ENCODE data around the gene RAPGEF5. TPM values are rescaled to one million over a fixed set of nuclear protein-coding genes. Genes with fewer than 3 reads are reported as not detected.
A peak's percentile ranks its signal among the peaks of the same experiment; 100 is the strongest.

The RAPGEF5 gene
- total RNA-seq, 1 donor from 2014 or later, result 0.70 TPM

DNA sequence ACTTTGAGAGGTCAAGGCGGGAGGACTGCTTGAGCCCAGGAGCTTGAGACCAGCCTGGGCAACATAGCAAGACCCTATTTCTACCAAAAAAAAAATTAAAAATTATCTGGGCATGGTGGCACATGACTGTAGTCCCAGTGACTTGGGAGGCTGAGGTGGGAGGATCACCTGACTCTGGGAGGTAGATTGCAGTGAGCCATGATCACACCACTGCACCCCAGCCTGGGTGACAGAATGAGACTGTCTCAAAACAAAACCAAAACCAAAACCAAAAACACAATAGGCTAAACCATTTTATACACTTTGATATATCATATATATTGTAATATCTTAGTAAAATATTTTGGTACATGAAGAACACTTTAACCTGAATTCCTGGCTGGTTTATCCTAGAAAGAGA is 101.6 kb downstream of the RAPGEF5 start:
- Mint-ChIP-seq H3K36me3 (ENCODE audit: low read depth) (no peaks in the 10 kb centered on the region), H3K9me3 (no peaks in the 10 kb centered on the region), H3K27ac (no peak overlapping the region), H3K4me3 (no peak overlapping the region), H3K4me1 (ENCODE audit: low read depth) (peaks cover 7% of the 10 kb centered on the region), H3K27me3 (ENCODE audit: insufficient read depth) (peaks cover 13% of the 10 kb centered on the region)
- DNase-seq (ENCODE audit: low spot score), result peak; percentile 4
- intact Hi-C loops (cut with micrococcal nuclease), result no loop called here

DNA sequence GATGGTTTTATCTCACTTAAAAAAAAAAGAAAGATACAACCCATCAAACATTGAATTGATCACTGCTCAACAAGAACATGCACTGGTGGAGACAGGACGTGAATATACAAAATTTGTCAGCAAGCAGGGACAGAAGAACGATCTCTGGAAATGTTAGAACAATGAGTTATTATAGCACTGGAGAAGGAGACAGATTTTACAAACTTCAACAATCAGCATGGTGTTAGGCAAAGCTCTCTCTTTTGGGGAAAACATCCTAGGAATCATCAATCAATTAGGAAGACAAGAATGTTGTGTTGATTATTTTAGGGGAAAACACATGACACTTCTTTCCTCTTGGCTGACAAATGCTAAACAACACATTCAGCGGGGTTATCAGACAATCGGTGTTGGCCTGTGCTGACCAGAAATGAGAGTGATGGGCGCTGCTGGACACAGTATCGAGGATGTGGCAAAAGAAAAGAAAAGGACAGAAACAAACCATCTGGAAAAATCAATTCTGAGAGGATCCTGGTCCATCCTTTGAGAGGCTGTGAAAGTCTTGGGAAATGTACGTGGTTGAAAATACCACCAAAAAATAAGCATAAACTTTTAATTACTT is 103.9 kb downstream of the RAPGEF5 start:
- Mint-ChIP-seq H3K4me1 (ENCODE audit: low read depth) (peaks cover 7% of the 10 kb centered on the region), H3K27ac (no peak overlapping the region), H3K27me3 (ENCODE audit: insufficient read depth) (peaks cover 11% of the 10 kb centered on the region), H3K4me3 (no peak overlapping the region), H3K36me3 (ENCODE audit: low read depth) (no peaks in the 10 kb centered on the region), H3K9me3 (no peaks in the 10 kb centered on the region)
- DNase-seq (ENCODE audit: low spot score), result no peak
- intact Hi-C loops (cut with micrococcal nuclease), result no loop called here

DNA sequence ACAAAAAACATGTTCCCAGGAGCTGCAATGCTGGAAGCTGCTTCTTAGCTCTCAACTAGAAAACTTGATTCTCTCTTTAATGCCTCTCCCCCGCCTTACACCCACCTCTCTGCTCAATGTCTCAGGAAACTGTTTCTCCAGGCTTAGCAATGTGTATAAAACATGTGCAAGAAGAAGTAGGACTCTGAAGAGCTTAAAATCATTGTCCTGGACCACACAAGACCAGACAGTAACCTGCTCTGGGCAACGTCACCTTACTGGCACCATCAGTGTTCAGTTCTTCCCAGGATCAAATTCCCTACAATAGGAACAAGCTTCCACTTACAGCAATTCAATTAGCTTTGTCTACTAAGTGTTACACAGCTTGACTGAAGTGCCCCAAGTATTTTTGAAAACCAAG is 104.9 kb downstream of the RAPGEF5 start:
- Mint-ChIP-seq H3K36me3 (ENCODE audit: low read depth) (no peaks in the 10 kb centered on the region), H3K27me3 (ENCODE audit: insufficient read depth) (peaks cover 11% of the 10 kb centered on the region), H3K4me3 (no peak overlapping the region), H3K9me3 (no peaks in the 10 kb centered on the region), H3K4me1 (ENCODE audit: low read depth) (peaks cover 7% of the 10 kb centered on the region), H3K27ac (no peak overlapping the region)
- intact Hi-C loops (cut with micrococcal nuclease), result no loop called here
- DNase-seq (ENCODE audit: low spot score), result no peak

DNA sequence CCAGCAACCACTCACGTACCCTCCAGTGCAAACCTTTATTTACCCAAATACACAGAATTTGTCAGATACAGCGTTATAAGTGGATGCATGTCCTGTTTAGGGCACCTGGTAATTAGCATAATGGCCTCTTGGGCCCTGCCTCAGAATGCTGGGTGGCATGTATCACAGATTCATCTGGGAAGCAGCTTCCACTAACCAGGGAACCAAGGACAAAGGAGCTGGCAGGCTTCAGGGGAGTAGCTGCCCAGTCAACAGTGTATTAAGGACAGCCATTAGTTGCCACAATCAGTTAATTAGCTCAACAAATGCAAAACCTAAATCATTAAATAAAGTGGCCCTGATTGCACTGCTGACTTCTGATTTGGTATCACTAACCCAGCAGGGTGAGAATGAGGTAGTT is 105.7 kb downstream of the RAPGEF5 start:
- intact Hi-C loops (cut with micrococcal nuclease), result no loop called here
- no peak overlapping the region for H3K4me3 Mint-ChIP-seq
- peaks cover 7% of the 10 kb centered on the region for H3K4me1 Mint-ChIP-seq (ENCODE audit: low read depth)
- H3K9me3 Mint-ChIP-seq, result peaks cover 4% of the 10 kb centered on the region
- peaks cover 16% of the 10 kb centered on the region for H3K27me3 Mint-ChIP-seq (ENCODE audit: insufficient read depth)
- no peak for DNase-seq (ENCODE audit: low spot score)
- H3K27ac Mint-ChIP-seq, result no peak overlapping the region
- H3K36me3 Mint-ChIP-seq (ENCODE audit: low read depth), result no peaks in the 10 kb centered on the region

DNA sequence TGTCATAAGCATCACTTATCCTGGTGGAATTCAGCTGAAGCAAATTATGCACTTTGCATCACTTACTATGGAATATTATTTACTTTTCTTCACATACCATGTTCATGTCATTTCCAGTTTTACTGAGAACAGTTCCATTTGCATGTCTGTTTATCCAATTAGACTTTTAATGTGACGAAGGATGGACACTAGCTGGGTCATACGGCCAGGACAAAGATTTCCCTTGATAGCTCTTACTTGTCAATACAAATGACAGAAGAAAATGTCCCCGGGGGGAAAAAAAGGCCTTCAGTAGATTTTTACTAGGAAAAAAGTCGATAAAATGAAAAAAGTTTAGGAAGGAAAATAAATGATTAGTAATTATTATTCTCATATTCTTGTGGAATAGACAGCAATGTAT is 106.6 kb downstream of the RAPGEF5 start:
- H3K9me3 Mint-ChIP-seq, result peaks cover 4% of the 10 kb centered on the region
- H3K4me1 Mint-ChIP-seq (ENCODE audit: low read depth), result no peaks in the 10 kb centered on the region
- H3K4me3 Mint-ChIP-seq, result no peak overlapping the region
- intact Hi-C loops (cut with micrococcal nuclease), result no loop called here
- DNase-seq (ENCODE audit: low spot score), result no peak
- no peaks in the 10 kb centered on the region for H3K36me3 Mint-ChIP-seq (ENCODE audit: low read depth)
- peaks cover 17% of the 10 kb centered on the region for H3K27me3 Mint-ChIP-seq (ENCODE audit: insufficient read depth)
- H3K27ac Mint-ChIP-seq, result no peak overlapping the region

DNA sequence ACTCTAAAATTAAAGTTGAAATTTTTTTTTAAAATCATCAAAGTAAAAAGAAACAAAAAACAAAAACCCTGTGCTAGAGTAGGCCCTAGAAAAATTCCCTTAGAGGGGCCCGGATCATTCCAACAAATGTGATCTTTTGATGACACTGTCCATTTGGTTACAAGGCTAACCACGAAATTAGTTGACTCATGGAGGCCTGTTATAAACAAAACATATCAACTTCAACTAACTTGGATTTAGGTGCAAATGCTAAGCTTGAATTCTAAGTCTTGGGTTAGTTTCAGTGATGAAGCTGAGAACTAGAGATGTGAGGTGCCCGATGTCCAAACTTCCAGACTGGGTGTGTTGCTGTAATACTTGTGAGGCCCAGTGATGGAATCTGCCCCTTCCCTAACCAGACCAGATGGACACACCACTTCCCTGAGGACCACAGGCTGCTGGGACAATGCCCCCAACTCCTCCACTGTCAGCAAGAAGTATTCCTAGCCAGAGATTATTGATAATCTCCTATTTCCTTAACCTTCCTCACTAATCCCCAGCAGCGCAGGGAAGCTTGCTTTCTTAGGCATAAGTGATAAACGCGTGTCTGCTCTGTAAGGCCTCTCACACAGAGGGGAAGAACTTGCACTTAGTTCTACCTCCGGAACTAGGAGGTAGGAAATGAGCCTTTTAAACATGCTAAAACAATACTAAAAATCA is 108.7 kb downstream of the RAPGEF5 start:
- no peaks in the 10 kb centered on the region for H3K4me1 Mint-ChIP-seq (ENCODE audit: low read depth)
- intact Hi-C loops (cut with micrococcal nuclease), result no loop called here
- H3K27me3 Mint-ChIP-seq (ENCODE audit: insufficient read depth), result peaks cover 16% of the 10 kb centered on the region
- H3K27ac Mint-ChIP-seq, result no peak overlapping the region
- no peaks in the 10 kb centered on the region for H3K36me3 Mint-ChIP-seq (ENCODE audit: low read depth)
- peaks cover 4% of the 10 kb centered on the region for H3K9me3 Mint-ChIP-seq
- DNase-seq (ENCODE audit: low spot score), result no peak
- no peak overlapping the region for H3K4me3 Mint-ChIP-seq

DNA sequence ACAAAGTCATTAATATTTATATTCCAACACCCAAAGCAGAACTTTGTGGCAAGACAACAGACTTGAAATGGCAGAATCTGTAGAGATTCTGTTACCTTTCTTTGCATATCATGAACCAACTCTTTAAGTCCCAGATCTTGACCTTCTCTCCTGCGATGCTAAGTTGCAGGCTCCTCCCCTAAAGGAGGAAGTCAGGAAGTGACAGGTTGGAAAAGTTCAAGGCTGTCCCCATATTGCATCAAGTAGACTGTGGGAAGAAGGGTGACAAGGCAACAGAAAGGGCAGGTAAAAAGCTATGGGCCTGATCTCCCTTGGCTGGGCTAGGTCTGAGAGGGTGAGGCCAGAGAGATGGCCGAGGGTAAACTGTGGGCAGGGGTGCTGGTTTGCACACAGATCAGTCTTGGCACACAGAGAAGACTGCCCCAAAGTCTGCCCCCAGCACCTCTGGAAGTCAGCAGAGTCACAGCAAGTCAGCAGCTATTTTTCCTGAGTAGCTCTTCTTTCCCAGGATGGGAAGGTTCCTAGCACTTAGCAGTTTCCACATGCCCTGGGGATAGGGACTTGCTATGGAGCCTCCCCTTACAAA is 115.1 kb downstream of the RAPGEF5 start:
- H3K36me3 Mint-ChIP-seq (ENCODE audit: low read depth), result no peaks in the 10 kb centered on the region
- H3K4me1 Mint-ChIP-seq (ENCODE audit: low read depth), result no peaks in the 10 kb centered on the region
- intact Hi-C loops (cut with micrococcal nuclease), result no loop called here
- peaks cover 6% of the 10 kb centered on the region for H3K27me3 Mint-ChIP-seq (ENCODE audit: insufficient read depth)
- DNase-seq (ENCODE audit: low spot score), result no peak
- H3K4me3 Mint-ChIP-seq, result no peak overlapping the region
- H3K9me3 Mint-ChIP-seq, result peaks cover 4% of the 10 kb centered on the region
- H3K27ac Mint-ChIP-seq, result no peak overlapping the region

DNA sequence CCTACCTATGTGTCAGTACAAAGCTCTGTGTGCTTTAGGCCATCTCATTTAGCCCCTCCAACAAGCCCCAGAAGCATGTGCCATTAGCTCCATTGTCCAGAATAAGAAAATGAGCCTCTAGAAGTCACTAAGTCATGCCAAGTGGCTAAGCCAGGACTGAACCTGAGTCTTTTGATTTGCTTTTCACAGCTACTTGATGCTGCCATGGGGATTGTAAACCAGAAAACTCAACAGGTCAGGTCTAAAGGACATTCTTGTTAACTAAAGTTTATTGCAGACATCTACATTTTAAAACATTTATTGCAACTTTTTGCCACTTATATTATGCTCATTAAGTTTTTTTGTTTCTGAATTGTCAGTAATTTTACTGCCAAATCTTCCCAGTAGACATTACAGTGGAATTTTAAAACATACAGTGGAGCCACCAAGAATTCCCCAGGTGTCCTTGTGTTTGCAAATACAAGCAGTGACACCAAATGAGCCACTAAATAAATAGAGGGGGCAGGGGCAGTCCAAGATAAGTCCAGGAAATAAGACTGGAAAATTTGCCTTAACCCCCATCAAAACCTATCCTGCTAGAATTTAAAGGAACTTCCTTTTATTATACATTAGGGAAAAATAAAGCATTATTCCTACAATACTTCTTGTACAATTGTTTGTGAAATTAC is 115.9 kb downstream of the RAPGEF5 start:
- intact Hi-C loops (cut with micrococcal nuclease), result no loop called here
- DNase-seq (ENCODE audit: low spot score), result no peak
- Mint-ChIP-seq H3K4me1 (ENCODE audit: low read depth) (no peaks in the 10 kb centered on the region), H3K36me3 (ENCODE audit: low read depth) (no peaks in the 10 kb centered on the region), H3K4me3 (no peak overlapping the region), H3K27me3 (ENCODE audit: insufficient read depth) (peaks cover 2% of the 10 kb centered on the region), H3K27ac (no peak overlapping the region), H3K9me3 (no peaks in the 10 kb centered on the region)

DNA sequence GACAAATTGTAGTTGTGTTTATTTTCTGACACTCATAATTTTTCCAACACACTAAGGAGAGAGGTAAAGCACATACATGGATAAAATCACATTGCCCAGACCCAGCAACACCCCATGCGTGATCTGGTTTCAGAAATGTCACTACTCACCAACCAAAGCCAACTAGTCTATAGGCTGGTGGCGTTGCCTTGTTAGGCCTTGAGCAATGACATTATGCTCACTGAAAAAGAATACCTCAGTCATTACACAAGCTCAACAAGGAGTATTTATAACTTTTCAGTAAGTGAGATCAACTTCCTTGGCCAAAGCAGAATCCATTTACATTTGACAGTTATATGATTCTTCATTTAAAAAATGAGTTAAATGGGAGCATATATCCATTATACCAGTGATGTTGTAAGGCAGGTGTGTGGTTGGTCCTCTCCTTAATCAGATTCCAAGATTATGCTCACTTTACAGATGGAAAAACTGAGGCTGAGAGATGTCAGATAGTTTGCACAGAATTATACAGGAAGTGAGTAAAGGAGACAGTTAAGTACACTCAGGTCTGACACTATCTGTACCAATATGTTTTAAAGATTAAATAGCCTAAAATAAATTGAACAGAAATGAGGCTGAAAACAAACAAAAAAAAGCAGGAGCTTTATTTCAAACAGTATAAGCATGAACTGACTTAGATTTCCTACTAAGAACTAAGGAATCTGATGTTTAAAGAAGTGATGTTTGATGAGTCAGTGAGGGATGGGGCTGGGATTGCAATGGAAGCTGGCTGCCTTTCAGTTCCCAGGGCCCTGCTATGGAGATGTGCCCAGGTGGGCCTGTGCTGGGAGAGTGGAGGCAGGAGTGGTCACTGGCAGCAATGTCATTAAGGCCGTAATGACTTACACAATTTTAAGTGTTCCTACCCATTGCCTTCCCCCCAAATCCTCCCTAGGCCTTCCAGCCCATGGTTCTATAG is 118.3 kb downstream of the RAPGEF5 start:
- Mint-ChIP-seq H3K9me3 (no peaks in the 10 kb centered on the region), H3K4me3 (no peak overlapping the region), H3K27me3 (ENCODE audit: insufficient read depth) (peaks cover 2% of the 10 kb centered on the region), H3K27ac (no peak overlapping the region), H3K4me1 (ENCODE audit: low read depth) (no peaks in the 10 kb centered on the region), H3K36me3 (ENCODE audit: low read depth) (no peaks in the 10 kb centered on the region)
- intact Hi-C loops (cut with micrococcal nuclease), result no loop called here
- no peak for DNase-seq (ENCODE audit: low spot score)

DNA sequence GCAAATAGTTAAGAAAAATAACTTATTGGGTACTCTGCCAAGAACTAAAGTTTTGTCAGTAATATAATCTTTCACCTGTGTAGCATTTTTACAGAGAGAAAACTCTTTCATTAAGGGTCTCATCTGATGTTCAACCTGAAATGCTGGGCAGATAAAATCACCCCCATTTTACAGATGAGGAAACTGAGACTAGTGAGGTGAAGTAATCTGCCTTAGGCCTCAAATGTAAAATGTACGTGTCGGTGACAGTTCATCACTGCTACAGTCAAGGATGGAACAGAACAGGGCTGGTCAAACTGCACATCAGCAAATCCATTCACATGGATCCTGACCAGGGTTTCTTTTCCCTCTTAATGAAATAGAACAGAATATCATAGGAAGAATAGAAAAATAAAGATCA is 121.8 kb downstream of the RAPGEF5 start:
- no peaks in the 10 kb centered on the region for H3K9me3 Mint-ChIP-seq
- intact Hi-C loops (cut with micrococcal nuclease), result no loop called here
- H3K4me3 Mint-ChIP-seq, result no peak overlapping the region
- no peaks in the 10 kb centered on the region for H3K4me1 Mint-ChIP-seq (ENCODE audit: low read depth)
- peaks cover 8% of the 10 kb centered on the region for H3K27me3 Mint-ChIP-seq (ENCODE audit: insufficient read depth)
- H3K36me3 Mint-ChIP-seq (ENCODE audit: low read depth), result no peaks in the 10 kb centered on the region
- DNase-seq (ENCODE audit: low spot score), result no peak
- H3K27ac Mint-ChIP-seq, result no peak overlapping the region

DNA sequence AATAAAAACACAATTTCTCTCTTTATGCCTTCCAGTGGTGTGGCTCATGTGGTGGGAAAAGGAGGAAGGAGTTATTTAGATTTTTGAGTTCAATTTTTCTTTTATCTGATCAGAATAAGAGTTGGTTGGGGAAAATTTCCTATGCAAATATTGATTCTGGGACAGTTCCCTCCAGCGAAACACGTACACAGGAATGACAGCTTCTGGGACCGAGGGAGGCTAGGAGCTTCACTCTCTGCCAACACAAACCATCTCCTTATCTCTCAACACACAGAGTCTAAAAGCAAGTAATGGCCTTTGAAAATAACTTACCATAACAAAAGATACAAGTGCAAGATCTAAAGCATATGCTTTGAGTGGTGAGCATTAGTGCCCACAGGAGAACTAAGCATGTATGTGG is 122.7 kb downstream of the RAPGEF5 start:
- intact Hi-C loops (cut with micrococcal nuclease), result no loop called here
- no peak for DNase-seq (ENCODE audit: low spot score)
- peaks cover 8% of the 10 kb centered on the region for H3K27me3 Mint-ChIP-seq (ENCODE audit: insufficient read depth)
- no peak overlapping the region for H3K4me3 Mint-ChIP-seq
- H3K4me1 Mint-ChIP-seq (ENCODE audit: low read depth), result no peaks in the 10 kb centered on the region
- no peaks in the 10 kb centered on the region for H3K9me3 Mint-ChIP-seq
- H3K27ac Mint-ChIP-seq, result no peak overlapping the region
- no peaks in the 10 kb centered on the region for H3K36me3 Mint-ChIP-seq (ENCODE audit: low read depth)

DNA sequence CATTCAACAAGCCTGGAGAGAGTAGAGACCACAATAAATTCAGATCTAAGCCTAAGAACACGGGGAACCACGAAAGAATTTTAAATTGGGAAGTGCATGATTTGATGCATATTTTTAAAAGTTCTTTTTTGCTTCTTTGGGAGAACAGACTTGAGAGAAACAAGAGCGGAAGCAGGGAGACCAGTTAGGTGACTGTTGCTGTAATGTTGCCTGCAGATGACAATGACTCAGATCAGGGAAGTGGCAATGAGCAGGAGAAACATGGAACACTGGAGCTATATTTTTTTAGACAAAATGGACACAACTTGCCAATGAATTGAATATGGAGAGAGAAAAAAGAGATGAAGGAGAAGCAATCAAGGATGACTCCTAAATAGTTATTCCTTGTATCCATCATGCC is 125.1 kb downstream of the RAPGEF5 start:
- intact Hi-C loops (cut with micrococcal nuclease), result no loop called here
- Mint-ChIP-seq H3K9me3 (no peaks in the 10 kb centered on the region), H3K27ac (no peak overlapping the region), H3K27me3 (ENCODE audit: insufficient read depth) (peaks cover 8% of the 10 kb centered on the region), H3K4me3 (no peak overlapping the region), H3K4me1 (ENCODE audit: low read depth) (no peaks in the 10 kb centered on the region), H3K36me3 (ENCODE audit: low read depth) (no peaks in the 10 kb centered on the region)
- no peak for DNase-seq (ENCODE audit: low spot score)
